Measurements from ENCODE around the gene AEBP2. TPM values are rescaled to one million over a fixed set of nuclear protein-coding genes. Genes with fewer than 3 reads are reported as not detected.

AEBP2 gene, protein sequence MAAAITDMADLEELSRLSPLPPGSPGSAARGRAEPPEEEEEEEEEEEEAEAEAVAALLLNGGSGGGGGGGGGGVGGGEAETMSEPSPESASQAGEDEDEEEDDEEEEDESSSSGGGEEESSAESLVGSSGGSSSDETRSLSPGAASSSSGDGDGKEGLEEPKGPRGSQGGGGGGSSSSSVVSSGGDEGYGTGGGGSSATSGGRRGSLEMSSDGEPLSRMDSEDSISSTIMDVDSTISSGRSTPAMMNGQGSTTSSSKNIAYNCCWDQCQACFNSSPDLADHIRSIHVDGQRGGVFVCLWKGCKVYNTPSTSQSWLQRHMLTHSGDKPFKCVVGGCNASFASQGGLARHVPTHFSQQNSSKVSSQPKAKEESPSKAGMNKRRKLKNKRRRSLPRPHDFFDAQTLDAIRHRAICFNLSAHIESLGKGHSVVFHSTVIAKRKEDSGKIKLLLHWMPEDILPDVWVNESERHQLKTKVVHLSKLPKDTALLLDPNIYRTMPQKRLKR
- 20.2 to 31.3 TPM (median 22.3 TPM) in 5 replicates for total RNA-seq (2022; extraction: Qiagen RNA extraction; ENCODE audit: low read depth)

DNA sequence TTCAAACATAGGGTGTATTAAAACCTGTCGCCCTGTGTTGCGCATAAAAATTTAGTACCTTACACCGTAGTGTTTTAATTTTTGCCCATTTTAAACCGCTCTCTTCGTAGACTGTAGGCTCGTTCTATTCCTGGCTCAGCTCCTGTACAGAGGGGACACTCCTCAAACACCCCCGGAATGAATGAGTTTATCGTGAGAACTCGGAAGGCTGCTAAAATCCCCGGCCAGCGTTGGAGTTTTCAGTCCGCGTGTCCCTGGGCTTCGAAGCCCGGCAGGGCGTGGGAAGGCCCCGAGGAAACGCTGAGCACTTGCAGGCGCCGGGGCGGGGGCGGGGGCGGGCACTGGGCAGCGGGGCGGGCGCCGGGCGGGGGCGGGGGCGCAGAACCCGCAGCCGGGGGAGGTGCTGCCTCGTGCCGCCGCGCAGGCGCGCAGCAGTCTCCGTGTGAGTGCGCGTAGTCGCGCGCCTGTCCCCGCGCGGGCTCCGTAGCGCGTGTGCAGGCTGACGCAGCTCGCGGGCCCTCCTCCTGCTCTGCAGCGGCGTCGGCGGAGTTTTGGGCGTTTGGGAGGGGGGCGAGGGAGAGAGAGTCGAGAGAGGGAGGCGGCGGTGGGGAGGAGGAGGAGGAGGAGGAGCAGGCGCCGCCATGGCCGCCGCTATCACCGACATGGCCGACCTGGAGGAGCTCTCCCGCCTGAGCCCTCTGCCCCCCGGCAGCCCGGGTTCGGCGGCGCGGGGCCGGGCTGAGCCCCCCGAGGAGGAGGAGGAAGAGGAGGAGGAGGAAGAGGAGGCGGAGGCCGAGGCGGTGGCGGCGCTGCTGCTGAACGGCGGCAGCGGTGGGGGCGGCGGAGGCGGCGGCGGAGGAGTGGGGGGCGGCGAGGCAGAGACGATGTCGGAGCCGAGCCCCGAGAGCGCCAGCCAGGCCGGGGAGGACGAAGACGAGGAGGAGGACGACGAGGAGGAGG is at the start of gene AEBP2:
AEBP2 (plus strand) TSS at position 434 of the 960 bp plus-strand sequence; CDS start at position 642, 208 bp downstream.

